D721Med (cell line): ENCODE measurements around the gene FBXO46.
"Not testable (repeated sequence)": the region's sequence is repeated elsewhere in the genome, so short reads cannot be mapped to it uniquely, and the experiment has no call there.

ENCODE experiments used
- DNase-seq: peaks from one replicate; pipeline ENCODE4 v3.0.0; 2011; ENCODE audit warnings: low spot score; ENCODE audit not compliant: insufficient read length
- FAIRE-seq: peaks from 2 replicates; lab custom pipeline; 2011; peaks lifted over from hg19 to GRCh38; lab: Jason Lieb, UNC
- TF ChIP-seq, protein P1 (sequence below): IDR thresholded peaks from 2 replicates; pipeline ENCODE4 v1.5.1; 2012; ENCODE audit warnings: mild to moderate bottlenecking, control low read depth; ENCODE audit not compliant: insufficient read depth; ENCODE audit errors: missing control alignments

FBXO46 gene

DNA sequence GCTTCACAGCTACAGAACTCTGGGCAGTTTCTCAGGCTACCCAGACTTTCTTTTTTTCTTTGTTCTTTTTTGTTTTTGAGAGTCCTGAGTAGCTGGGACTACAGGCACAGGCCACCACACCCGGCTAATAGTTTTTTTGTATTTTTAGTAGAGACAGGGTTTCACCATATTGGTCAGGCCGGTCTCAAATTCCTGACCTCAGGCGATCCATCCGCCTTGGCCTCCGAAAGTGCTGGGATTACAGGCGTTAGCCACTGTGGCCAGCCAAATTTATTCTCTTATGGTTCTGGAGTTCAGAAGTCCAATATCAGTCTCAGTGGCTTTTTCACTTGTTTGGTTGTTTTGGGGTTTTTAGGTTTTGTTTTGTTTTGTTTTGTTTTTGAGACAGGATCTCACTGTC is 14.9 kb upstream of the FBXO46 start:
- TF ChIP-seq, protein P1, sequence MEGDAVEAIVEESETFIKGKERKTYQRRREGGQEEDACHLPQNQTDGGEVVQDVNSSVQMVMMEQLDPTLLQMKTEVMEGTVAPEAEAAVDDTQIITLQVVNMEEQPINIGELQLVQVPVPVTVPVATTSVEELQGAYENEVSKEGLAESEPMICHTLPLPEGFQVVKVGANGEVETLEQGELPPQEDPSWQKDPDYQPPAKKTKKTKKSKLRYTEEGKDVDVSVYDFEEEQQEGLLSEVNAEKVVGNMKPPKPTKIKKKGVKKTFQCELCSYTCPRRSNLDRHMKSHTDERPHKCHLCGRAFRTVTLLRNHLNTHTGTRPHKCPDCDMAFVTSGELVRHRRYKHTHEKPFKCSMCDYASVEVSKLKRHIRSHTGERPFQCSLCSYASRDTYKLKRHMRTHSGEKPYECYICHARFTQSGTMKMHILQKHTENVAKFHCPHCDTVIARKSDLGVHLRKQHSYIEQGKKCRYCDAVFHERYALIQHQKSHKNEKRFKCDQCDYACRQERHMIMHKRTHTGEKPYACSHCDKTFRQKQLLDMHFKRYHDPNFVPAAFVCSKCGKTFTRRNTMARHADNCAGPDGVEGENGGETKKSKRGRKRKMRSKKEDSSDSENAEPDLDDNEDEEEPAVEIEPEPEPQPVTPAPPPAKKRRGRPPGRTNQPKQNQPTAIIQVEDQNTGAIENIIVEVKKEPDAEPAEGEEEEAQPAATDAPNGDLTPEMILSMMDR = no peak
- FAIRE-seq (no peak), DNase-seq (no peak)

DNA sequence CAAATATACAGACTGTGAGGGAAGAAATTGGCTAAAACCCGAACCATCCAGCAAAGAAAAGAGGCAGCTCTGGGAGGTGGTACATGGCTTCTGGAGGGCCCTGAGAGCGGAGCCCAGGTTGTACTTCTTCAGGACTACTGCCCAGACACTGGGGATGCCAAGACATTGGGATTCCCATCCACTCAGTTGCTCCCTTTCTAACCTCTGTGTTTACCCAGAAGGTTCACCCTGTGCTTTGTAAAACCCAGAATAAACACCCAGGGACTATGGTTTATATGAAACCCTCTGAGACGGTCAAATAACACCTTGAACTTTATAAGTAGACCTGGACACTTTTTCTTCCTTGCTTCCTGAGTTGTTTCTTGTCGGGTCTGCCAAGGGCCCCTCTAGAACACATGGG is 12.3 kb upstream of the FBXO46 start:
- FAIRE-seq (no peak), DNase-seq (no peak)
- TF ChIP-seq, protein P1 = no peak

DNA sequence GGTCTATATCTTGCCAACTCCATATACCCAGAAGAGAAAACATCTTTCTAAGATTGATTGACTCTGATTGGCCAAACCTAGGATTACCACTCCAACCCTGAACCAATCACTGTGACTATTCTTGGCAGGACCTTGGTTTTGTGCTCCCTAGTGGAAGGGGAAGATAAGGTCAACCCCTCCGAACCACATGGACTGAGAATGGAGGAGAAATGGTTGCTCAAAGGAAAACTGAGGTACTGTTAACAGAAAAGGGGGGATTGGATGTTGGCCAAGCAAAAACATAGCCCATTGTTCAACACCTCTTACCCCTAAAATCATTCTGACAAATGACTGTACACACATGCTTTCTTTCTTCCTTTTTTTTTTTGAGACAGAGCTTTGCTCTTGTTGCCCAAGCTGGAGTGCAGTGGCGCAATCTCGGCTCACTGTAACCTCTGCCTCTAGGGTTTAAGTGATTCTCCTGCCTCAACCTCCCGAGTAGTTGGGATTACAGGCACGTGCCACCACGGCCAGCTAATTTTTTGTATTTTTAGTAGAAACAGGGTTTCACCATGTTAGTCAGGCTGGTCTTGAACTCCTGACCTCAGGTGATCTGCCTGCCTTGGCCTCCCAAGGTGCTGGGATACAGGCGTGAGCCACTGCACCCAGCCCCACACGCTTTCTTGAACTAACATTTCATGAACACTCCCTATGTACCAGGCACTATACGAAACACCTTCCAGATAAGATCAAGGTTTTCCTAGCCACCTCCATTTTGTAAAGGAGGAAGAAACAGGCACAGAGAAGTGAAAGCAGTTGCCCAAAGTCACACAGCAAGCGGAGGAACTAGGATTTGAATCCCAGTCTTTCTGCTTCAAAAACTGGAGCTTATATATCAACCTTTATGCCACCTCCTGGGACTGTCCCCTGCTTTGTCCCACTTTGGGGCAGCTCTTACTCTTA is 9.1 kb upstream of the FBXO46 start:
- FAIRE-seq (no peak), DNase-seq (no peak)
- TF ChIP-seq, protein P1 = no peak

GRCh38 chr19:45733160-45733810 is 2.6 kb upstream of the FBXO46 start, which contains the start of gene MEIOSIN:
Gene MEIOSIN (plus strand): TSS chr19:45733439. CDS start chr19:45735377, 1,938 bp downstream.
- DNase-seq = no peak
- TF ChIP-seq, protein P1 = no peak
- FAIRE-seq = no peak

DNA sequence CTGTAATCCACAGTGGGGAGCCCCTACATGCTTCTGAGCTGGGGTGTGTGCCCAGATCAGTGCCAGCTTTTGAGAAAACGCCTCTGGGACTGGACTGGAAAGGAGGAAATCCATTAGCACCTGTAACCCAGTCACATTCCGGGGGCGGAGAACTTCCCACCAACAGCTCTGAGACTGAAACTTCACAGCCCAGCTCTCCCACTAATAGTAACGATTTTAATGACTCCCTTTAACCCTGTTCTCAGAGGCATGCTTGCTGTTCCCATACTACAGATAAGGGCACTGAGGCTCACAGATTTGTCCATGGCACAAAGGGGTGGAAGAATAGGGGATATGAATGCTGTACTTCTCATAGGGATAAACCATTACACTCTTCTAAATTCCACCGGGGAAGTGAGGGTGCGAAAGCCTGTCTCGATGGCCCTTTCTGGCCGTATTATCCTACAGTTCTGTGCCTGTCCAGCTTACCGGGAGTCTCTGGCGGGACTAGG is 851 bp downstream of the FBXO46 start:
- FAIRE-seq (no peak), DNase-seq (no peak)
- TF ChIP-seq, protein P1 = no peak

- DNase-seq, FAIRE-seq: not testable (repeated sequence)
Measured at GRCh38 chr19:45728683-45729082, 2.0 kb downstream of the FBXO46 start.

DNA sequence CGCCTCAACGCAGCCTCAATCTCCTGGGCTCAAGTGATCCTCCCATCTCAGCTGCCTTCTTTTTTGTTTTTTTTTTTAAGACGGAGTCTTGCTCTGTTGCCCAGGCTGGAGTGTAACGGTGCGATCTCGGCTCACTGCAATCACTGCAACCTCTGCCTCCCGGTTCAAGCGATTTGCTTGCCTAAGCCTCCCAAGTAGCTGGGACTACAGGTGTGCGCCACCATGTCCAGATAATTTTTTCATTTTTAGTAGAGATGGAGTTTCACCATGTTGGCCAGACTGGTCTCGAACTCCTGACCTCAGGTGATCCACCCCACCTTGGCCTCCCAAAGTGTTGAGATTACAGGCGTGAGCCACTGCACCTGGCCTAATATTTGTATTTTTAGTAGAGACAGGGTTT is 10.6 kb downstream of the FBXO46 start:
- DNase-seq = not testable (repeated sequence)

More for the DNA sequence above, 10.6 kb downstream of the FBXO46 start:
- FAIRE-seq = not testable (repeated sequence)
